ENCODE data around the gene ELP2.

- TF ChIP-seq CTCF (IDR thresholded peaks at IDR 0.05) (no peak), POLR2A (IDR thresholded peaks at IDR 0.05) (no peak), POLR2AphosphoS5 (IDR thresholded peaks at IDR 0.05) (no peak), EP300 (IDR thresholded peaks at IDR 0.05) (no peak)
Observed at GRCh38 chr18:36191286-36191685, 61.6 kb downstream of the ELP2 start.

Measured in suprapubic skin (tissue), 4 donors.